ENCODE measurements around the gene MRPL1.

Gene MRPL1

DNA sequence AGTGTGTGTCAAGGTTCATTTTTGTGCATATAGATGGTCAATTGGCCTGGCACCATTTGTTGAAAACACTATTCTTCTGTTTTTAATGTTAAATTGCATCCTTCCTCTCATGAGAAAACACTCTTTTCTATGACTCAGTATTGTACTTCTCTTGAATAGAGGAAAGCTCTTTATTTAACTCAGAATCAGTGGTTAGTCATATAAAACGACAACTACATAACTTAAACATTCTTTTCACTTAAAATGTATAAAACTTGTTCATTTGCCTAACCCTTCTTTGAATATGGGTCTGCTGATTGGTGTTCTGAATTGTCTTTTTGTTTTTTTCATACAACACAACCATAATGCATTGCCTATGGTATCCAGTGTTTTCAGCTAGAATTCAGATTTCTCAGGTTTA is 17.2 kb upstream of the MRPL1 start:
- TF ChIP-seq, protein P1, sequence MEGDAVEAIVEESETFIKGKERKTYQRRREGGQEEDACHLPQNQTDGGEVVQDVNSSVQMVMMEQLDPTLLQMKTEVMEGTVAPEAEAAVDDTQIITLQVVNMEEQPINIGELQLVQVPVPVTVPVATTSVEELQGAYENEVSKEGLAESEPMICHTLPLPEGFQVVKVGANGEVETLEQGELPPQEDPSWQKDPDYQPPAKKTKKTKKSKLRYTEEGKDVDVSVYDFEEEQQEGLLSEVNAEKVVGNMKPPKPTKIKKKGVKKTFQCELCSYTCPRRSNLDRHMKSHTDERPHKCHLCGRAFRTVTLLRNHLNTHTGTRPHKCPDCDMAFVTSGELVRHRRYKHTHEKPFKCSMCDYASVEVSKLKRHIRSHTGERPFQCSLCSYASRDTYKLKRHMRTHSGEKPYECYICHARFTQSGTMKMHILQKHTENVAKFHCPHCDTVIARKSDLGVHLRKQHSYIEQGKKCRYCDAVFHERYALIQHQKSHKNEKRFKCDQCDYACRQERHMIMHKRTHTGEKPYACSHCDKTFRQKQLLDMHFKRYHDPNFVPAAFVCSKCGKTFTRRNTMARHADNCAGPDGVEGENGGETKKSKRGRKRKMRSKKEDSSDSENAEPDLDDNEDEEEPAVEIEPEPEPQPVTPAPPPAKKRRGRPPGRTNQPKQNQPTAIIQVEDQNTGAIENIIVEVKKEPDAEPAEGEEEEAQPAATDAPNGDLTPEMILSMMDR (IDR thresholded peaks at IDR 0.05; ENCODE audit: low read depth, low read length, missing control alignments): no peak
- no peak overlapping the region for H3K4me3 ChIP-seq (ENCODE audit: low read depth, low read length)

DNA sequence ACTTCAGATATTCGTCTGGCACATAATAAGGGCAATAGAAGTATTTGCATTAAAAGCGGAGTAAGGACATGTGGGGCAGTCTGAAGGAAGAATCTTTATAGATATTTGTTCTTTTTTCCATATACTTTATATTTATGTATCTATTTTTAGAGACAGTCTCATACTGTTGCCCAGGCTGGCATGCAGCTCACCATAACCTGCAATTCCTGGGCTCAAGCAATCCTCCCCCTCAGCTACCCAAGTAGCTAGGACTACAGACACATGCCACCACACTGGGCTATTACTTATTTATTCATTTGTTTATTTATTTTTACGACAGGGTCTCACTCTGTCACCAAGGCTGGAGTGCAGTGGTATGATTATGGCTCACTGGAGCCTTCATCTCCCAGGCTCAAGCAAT is 16.7 kb upstream of the MRPL1 start:
- TF ChIP-seq, protein P1 (IDR thresholded peaks at IDR 0.05; ENCODE audit: low read depth, low read length, missing control alignments): no peak
- H3K27me3 ChIP-seq (replicated peaks): no peaks in the 10 kb centered on the region
- H3K36me3 ChIP-seq (replicated peaks): no peaks in the 10 kb centered on the region
- no peak for DNase-seq
- in situ Hi-C loops (cut with HindIII; ENCODE audit: low pct_ligation_motif_present, low sequenced_read_pairs): no loop called here
- H3K27ac ChIP-seq: no peak overlapping the region
- no peak overlapping the region for H3K4me3 ChIP-seq (ENCODE audit: low read depth, low read length)

More for the DNA sequence above, 17.2 kb upstream of the MRPL1 start:
- in situ Hi-C loops (cut with HindIII; ENCODE audit: low pct_ligation_motif_present, low sequenced_read_pairs): no loop called here
- DNase-seq: no peak
- no peaks in the 10 kb centered on the region for H3K27me3 ChIP-seq (replicated peaks)
- no peaks in the 10 kb centered on the region for H3K36me3 ChIP-seq (replicated peaks)
- no peak overlapping the region for H3K27ac ChIP-seq

DNA sequence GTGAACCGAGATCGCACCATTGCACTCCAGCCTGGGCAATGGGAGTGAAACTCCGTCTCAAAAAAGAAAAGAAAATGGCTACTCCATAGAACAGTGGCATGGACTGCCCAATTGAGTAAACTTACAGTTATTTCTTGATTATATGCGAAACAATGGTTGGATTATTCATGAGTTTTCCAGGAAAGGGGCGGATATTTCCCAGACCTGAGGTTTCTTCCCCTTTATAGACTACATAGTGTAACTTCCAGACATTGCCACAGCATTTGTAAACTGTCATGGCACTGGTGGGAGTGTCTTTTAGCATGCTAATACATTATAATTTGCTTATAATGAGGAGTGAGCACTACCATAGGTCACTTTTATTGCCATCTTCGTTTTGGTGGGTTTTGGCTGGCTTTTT is 14.1 kb upstream of the MRPL1 start:
- Histone ChIP-seq H3K4me3 (ENCODE audit: low read depth, low read length) (no peak overlapping the region), H3K27ac (no peak overlapping the region), H3K36me3 (replicated peaks) (no peaks in the 10 kb centered on the region), H3K27me3 (replicated peaks) (no peaks in the 10 kb centered on the region)
- TF ChIP-seq, protein P1 (IDR thresholded peaks at IDR 0.05; ENCODE audit: low read depth, low read length, missing control alignments): no peak
- in situ Hi-C loops (cut with HindIII; ENCODE audit: low pct_ligation_motif_present, low sequenced_read_pairs): no loop called here
- no peak for DNase-seq

DNA sequence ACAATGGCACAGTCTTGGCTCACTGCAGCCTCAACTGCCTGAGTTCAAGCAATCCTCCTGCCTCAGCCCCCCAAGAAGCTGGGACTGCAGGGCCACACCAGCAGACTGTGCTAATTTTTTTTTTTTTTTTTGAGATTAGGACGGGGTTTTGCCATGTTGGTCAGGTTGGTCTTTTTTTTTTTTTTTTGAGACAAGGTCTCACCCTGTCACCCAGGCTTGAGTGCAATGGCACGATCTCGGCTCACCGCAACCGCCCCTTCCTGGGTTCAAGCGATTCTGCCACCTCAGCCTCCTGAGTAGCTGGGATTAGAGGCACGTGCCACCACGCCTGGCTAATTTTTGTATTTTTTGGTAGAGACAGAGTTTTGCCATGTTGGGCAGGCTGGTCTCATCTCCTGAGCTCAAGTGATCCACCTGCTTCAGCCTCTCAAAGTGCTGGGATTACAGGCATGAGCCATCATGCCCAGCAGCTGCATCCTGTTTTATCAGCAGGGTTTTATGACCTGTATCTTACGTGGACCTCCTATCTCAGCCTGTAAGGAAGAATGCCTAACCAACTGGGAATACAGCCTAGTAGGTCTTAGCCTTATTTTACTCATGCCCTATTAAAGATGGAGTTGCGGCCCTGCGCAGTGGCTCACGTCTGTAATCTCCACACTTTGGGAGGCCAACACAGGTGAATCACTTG is 13.2 kb upstream of the MRPL1 start:
- TF ChIP-seq, protein P1 (IDR thresholded peaks at IDR 0.05; ENCODE audit: low read depth, low read length, missing control alignments): no peak
- Histone ChIP-seq H3K27ac (no peak overlapping the region), H3K27me3 (replicated peaks) (no peaks in the 10 kb centered on the region), H3K4me3 (ENCODE audit: low read depth, low read length) (no peak overlapping the region), H3K36me3 (replicated peaks) (no peaks in the 10 kb centered on the region)
- in situ Hi-C loops (cut with HindIII; ENCODE audit: low pct_ligation_motif_present, low sequenced_read_pairs): no loop called here
- DNase-seq: no peak

DNA sequence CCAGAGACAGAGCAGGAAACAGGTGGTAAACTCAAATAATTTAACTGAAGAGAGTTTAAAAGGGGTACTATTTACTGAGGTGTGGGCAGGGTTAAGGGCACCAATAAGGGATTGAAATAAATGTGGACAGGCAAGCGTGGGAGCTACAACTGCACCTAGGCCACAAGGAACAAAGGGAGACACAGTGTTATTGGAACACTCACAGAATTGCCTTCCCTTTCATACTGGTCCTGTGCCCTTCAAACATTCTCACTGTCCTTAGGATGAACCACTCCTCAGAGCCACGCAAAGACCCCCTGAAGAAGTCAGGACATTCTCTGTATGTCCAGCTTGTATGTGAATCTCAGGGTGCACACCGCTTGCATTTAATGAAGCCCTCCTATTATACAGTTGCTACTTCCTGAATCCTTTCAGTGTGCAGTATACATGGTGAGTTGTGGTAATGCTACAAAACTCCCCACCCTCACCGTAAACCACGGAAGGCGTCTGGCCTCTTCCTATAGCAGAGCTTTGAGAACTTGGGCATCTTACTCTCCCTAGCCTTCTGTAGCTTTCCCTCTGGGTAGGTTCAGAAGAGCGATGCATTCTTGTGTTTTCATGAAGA is 9.6 kb upstream of the MRPL1 start:
- no peak overlapping the region for H3K4me3 ChIP-seq (ENCODE audit: low read depth, low read length)
- no peaks in the 10 kb centered on the region for H3K36me3 ChIP-seq (replicated peaks)
- no peak for DNase-seq
- TF ChIP-seq, protein P1 (IDR thresholded peaks at IDR 0.05; ENCODE audit: low read depth, low read length, missing control alignments): no peak
- no peaks in the 10 kb centered on the region for H3K27me3 ChIP-seq (replicated peaks)
- in situ Hi-C loops (cut with HindIII; ENCODE audit: low pct_ligation_motif_present, low sequenced_read_pairs): no loop called here
- no peak overlapping the region for H3K27ac ChIP-seq
